Sigmoid colon (tissue), 7 donors: ENCODE data around the gene BDKRB2. TPM values are rescaled to one million over a fixed set of nuclear protein-coding genes. Genes with fewer than 3 reads are reported as not detected.

Experiments
- DNase-seq: peaks from one replicate; pipeline ENCODE4 v3.0.0-alpha.2; 2019
- H3K27ac ChIP-seq, 4 donors: fragments of 200-600 bp; sonication (generic); one replicate each; pipeline ENCODE4 v1.5.1; 2016 to 2019; ENCODE audit warnings: mild to moderate bottlenecking in 1 of 4
- H3K27me3 ChIP-seq, 3 donors: fragments of 200-600 bp; sonication (generic); one replicate each; pipeline ENCODE4 v1.5.1; 2019; ENCODE audit warnings: mild to moderate bottlenecking in 1 of 3
- H3K36me3 ChIP-seq, 4 donors: fragments of 200-600 bp; sonication (generic); one replicate each; pipeline ENCODE4 v1.5.1; 2016 to 2019
- H3K4me1 ChIP-seq, 4 donors: fragments of 200-600 bp; sonication (generic); one replicate each; pipeline ENCODE4 v1.5.1; 2017 to 2019
- H3K4me3 ChIP-seq, 4 donors: fragments of 200-600 bp; sonication (generic); one replicate each; pipeline ENCODE4 v1.5.1; 2017 to 2019; ENCODE audit warnings: mild to moderate bottlenecking in 2 of 4, moderate library complexity in 1 of 4
- H3K9me3 ChIP-seq, 4 donors: fragments of 200-600 bp in 3 of 4; sonication (generic) in 3 of 4; one replicate each; pipeline versions ENCODE4 v1.5.1 to v1.6.1; 2013 to 2019
- CTCF ChIP-seq, 4 experiments: fragments of 450-650 bp in 3 of 4; fragments of 200-600 bp in 1 of 4; IDR thresholded peaks; one replicate each; pipeline ENCODE4 v1.5.1; 2016 to 2019; ENCODE audit warnings: antibody characterized with exemption in 4 of 4, mild to moderate bottlenecking in 3 of 4, moderate library complexity in 2 of 4
- EP300 ChIP-seq, 4 donors: sonication (generic); formaldehyde crosslinking; IDR thresholded peaks; one replicate each; pipeline ENCODE4 v1.6.1; 2017; ENCODE audit warnings: antibody characterized with exemption in 4 of 4
- POLR2A ChIP-seq, 2 donors: fragments of 450-650 bp; IDR thresholded peaks; one replicate each; pipeline ENCODE4 v1.6.1; 2016; ENCODE audit warnings: antibody characterized with exemption in 2 of 2, mild to moderate bottlenecking in 2 of 2, moderate library complexity in 2 of 2
- POLR2AphosphoS5 ChIP-seq, 4 donors: sonication (generic); formaldehyde crosslinking; IDR thresholded peaks; one replicate each; pipeline ENCODE4 v1.6.1; 2017; ENCODE audit warnings: antibody characterized with exemption in 4 of 4
- WGBS, 2 donors: extraction: QIAGEN DNeasy Blood & Tissue Kit; methylation state at CpG; one replicate each; pipeline ENCODE4 v1.1.7; 2013; 5-methylcytosine and 5-hydroxymethylcytosine counted together
- intact Hi-C: fragments of 100-400 bp; cut with DNase I; formaldehyde crosslinking; loops from one replicate; pipeline ENCODE4 v1.15.1; 2023
- polyA plus RNA-seq, 3 donors: library from polyadenylated mRNA; stranded (reverse); fragments of 200-250 nt; gene quantifications; one replicate each; pipeline ENCODE4 v1.2.3, GENCODE V29; 2013
- total RNA-seq, 4 donors: library from RNA; depleted of rRNA; stranded (reverse); fragments of >200 nt; gene quantifications; one replicate each; pipeline ENCODE4 v1.1.0, GENCODE V29; 2016
- donor health status: healthy with polysubstance abuse.
- donor health status: Bipolar disorder and iron deficiency.
- donor health status: healthy.

Gene BDKRB2
- total and polyA plus RNA-seq, 7 donors, result 1.8 to 10.8 (median 4.5) TPM

GRCh38 chr14:96201965-96202364 lies 2.7 kb upstream of the BDKRB2 start:
- intact Hi-C loops, result no loop called here
- H3K36me3 ChIP-seq, result no peaks in the 10 kb centered on the region
- no peak for TF ChIP-seq POLR2AphosphoS5 (IDR thresholded peaks at IDR 0.05)
- TF ChIP-seq EP300 (IDR thresholded peaks at IDR 0.05), result no peak
- no peak for TF ChIP-seq POLR2A (IDR thresholded peaks at IDR 0.05)
- no peak for TF ChIP-seq CTCF (IDR thresholded peaks at IDR 0.05)
- H3K9me3 ChIP-seq, result no peaks in the 10 kb centered on the region
- no peaks in the 10 kb centered on the region for H3K27me3 ChIP-seq
- H3K4me3 ChIP-seq, result no peak overlapping the region
- no peak overlapping the region for H3K27ac ChIP-seq
- WGBS, 2 donors, result 71 to 78% methylated on average over 10 of the region's 10 CpGs
- DNase-seq, result no peak
- H3K4me1 ChIP-seq, result peaks cover 0 to 34% (median 30%) of the 10 kb centered on the region in 4 donors

- H3K27ac ChIP-seq, result no peak overlapping the region
- no peaks in the 10 kb centered on the region for H3K27me3 ChIP-seq
- DNase-seq, result no peak
- TF ChIP-seq POLR2AphosphoS5 (IDR thresholded peaks at IDR 0.05) (no peak), POLR2A (IDR thresholded peaks at IDR 0.05) (no peak), EP300 (IDR thresholded peaks at IDR 0.05) (no peak), CTCF (IDR thresholded peaks at IDR 0.05) (no peak)
- peaks cover 0 to 34% (median 30%) of the 10 kb centered on the region in 4 donors for H3K4me1 ChIP-seq
- no peaks in the 10 kb centered on the region for H3K9me3 ChIP-seq
- intact Hi-C loops, result no loop called here
- 92 to 94% methylated on average over 11 of the region's 11 CpGs for WGBS, 2 donors
- no peaks in the 10 kb centered on the region for H3K36me3 ChIP-seq
- H3K4me3 ChIP-seq, result no peak overlapping the region
These were observed 2.1 kb upstream of the BDKRB2 start for GRCh38 chr14:96202441-96203094.

- intact Hi-C loops, result no loop called here
- no peaks in the 10 kb centered on the region for H3K9me3 ChIP-seq
- DNase-seq, result no peak
- TF ChIP-seq EP300 (IDR thresholded peaks at IDR 0.05), result no peak
- no peak for TF ChIP-seq POLR2A (IDR thresholded peaks at IDR 0.05)
- no peak for TF ChIP-seq CTCF (IDR thresholded peaks at IDR 0.05)
- TF ChIP-seq POLR2AphosphoS5 (IDR thresholded peaks at IDR 0.05), result no peak
- WGBS, 2 donors, result 92 to 94% methylated on average over 3 of the region's 3 CpGs
- H3K4me3 ChIP-seq, result no peak overlapping the region
- H3K36me3 ChIP-seq, result no peaks in the 10 kb centered on the region
- no peaks in the 10 kb centered on the region for H3K27me3 ChIP-seq
- H3K4me1 ChIP-seq, result peaks cover 0 to 34% (median 30%) of the 10 kb centered on the region in 4 donors
- H3K27ac ChIP-seq, result no peak overlapping the region
These were observed 1.5 kb upstream of the BDKRB2 start for GRCh38 chr14:96203116-96203515.

GRCh38 chr14:96203635-96204034 lies 1.0 kb upstream of the BDKRB2 start:
- H3K27me3 ChIP-seq, result no peaks in the 10 kb centered on the region
- peak overlapping the region; percentile 77 to 84 (median 83) for H3K27ac ChIP-seq
- 56 to 86% methylated on average over 1 of the region's 1 CpG for WGBS, 2 donors
- intact Hi-C loops, result loop anchor here (1.0 to 2.0 kb wide), 2 partner anchors 51 to 98 kb away; no protein-coding TSS in a partner anchor
- TF ChIP-seq EP300 (IDR thresholded peaks at IDR 0.05) (no peak), POLR2AphosphoS5 (IDR thresholded peaks at IDR 0.05) (no peak), POLR2A (IDR thresholded peaks at IDR 0.05) (no peak), CTCF (IDR thresholded peaks at IDR 0.05) (no peak)
- no peak for DNase-seq
- H3K36me3 ChIP-seq, result no peaks in the 10 kb centered on the region
- H3K4me1 ChIP-seq, result peaks cover 0 to 34% (median 30%) of the 10 kb centered on the region in 4 donors
- no peaks in the 10 kb centered on the region for H3K9me3 ChIP-seq
- peak overlapping the region in 1 of 4 donors; percentile 59 for H3K4me3 ChIP-seq
